ENCODE measurements around the gene INSIG2. TPM values are rescaled to one million over a fixed set of nuclear protein-coding genes. Genes with fewer than 3 reads are reported as not detected.

INSIG2 gene
- total RNA-seq, 1 donor from 2014 or later, result 28.1 TPM

- FAIRE-seq (no peak), DNase-seq (ENCODE audit: low spot score in 2 of 2) (no peak)
These were observed 35.4 kb downstream of the INSIG2 start for GRCh38 chr2:118123561-118124232.

- FAIRE-seq, result no peak
- DNase-seq (ENCODE audit: low spot score in 2 of 2), result no peak
These were observed 36.1 kb downstream of the INSIG2 start for GRCh38 chr2:118124288-118124891.

- no peak for FAIRE-seq
- DNase-seq (ENCODE audit: low spot score in 2 of 2), result no peak
These were observed 39.0 kb downstream of the INSIG2 start for GRCh38 chr2:118127250-118127649.

DNA sequence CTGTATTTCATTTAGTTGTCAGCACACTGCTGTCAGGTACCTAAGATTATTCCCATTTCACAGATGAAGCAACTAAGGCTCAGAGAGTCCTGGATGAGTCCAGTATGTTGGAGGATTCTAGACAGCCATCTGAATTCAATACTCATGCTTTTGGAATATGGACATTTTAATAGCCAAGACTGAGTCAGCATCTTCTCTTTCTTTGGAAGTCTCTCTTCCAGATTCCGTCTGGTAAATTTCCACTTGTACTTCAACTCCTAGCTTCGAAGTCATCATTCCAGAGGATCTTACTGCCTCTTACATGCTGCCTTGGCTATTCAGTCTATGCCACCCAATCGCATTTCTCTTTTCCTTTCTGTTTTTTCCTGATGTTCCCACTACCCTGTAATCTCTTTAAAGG is 40.6 kb downstream of the INSIG2 start:
- FAIRE-seq (no peak), DNase-seq (ENCODE audit: low spot score in 2 of 2) (no peak)

- FAIRE-seq (no peak), DNase-seq (ENCODE audit: low spot score in 2 of 2) (no peak)
These were observed 42.1 kb downstream of the INSIG2 start for GRCh38 chr2:118130385-118130784.

DNA sequence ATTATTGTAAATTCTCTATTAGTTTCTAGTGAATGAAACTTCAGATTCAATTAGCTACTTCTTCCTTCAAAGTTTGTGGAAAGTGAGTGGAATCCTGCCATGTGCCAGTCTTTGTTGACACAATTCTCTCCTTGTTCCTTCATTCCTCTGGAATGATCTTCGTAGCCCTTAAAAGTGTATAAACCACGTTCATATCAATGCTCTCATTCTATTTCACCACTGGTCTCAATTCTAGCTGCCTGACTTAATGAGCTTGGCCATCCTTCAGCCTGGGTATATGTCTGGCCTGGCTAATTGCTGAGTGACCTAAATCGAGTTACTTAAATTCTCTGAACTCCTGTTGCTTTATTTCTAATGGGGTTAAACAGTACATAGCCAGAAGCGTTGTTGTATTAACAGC is 43.5 kb downstream of the INSIG2 start:
- DNase-seq (ENCODE audit: low spot score in 2 of 2) (no peak), FAIRE-seq (no peak)

DNA sequence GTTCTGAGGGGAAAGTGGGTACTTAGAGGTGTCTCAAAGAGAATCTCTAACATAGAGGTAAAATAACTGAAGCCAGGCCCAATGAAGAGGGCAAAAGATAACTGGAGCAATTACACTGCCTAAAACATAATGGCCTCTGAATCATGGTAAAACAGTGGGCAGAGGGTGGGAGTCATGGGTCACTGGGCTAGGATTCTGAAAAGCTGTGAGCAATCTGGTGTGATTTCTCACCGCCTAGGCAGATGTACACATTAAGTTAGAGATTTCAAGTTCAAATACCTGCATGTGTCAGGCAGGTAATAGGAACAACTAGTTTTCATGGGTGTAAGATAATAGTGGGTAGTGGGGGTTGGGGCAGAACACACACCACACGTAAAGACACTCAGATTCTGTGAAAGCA is 45.6 kb downstream of the INSIG2 start:
- FAIRE-seq, result no peak

DNA sequence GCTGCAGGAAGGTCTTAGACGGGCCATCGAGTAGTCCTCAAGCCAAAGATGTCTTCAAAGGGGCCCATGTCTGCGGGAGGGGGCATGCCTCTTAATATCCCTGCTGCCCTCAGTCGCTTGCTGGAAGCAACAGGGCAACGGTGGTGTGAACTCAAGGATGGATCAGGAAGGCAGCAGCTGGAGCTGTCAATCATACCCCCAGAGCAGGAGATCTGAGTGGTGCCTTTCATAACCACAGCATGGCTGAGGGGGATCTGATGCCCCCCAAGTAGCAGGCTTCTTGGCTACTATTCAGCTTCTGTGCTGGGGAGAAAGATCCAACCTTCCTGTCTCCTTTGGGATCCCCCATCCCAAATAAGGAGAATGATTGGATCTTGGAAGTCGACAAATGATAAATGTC is 46.4 kb downstream of the INSIG2 start:
- FAIRE-seq (no peak), DNase-seq (ENCODE audit: low spot score in 2 of 2) (no peak)

More for the DNA sequence above, 45.6 kb downstream of the INSIG2 start:
- no peak for DNase-seq (ENCODE audit: low spot score in 2 of 2)

GRCh38 chr2:118145207-118145606 is 56.9 kb downstream of the INSIG2 start:
- DNase-seq (ENCODE audit: low spot score in 2 of 2) (no peak), FAIRE-seq (no peak)

- DNase-seq (ENCODE audit: low spot score in 2 of 2) (no peak), FAIRE-seq (no peak)
These were observed 57.5 kb downstream of the INSIG2 start for GRCh38 chr2:118145806-118146205.

DNA sequence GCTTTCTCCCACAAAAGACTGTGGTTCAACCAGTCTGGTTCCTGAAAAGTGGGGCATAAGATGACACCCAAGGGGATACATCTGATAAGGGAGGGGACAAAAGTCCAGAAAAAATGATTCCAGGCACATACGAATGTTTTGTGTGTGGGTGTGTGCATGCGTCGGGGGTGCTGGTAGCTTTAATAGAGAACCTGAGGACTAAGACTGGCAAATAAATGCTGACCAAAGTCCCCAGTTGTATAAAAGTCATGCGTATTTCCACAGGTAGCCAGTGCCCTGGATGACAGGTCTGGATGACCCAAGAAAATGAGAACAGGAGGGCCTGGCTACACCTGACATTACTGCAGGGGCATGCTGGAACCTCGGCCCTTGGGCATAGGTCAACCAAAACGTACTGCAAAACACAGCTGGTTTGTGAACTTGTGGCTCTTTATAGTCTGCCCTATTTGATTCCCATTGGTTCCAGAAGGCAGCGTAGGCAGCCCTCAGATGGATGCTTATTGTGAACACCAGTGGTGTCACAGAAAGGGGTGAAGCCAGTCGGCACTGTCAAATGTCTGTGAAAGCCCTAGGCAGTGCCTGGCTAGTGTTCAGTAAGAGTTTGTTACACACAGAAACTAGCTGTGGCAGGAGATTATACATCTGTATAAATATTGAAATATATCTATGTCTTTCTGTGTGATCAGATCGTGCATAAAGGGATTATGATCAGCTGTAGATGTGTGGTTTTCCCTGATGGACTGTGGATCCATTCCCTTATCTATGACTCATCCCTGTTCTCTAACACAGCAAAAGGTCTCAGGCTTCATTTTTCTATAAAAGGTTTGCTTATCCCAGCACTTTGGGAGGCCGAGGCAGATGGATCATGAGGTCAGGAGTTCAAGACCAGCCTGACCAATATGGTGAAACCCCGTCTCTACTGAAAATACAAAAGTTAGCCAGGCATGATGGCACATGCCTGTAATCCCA is 58.3 kb downstream of the INSIG2 start:
- DNase-seq (ENCODE audit: low spot score in 2 of 2), result no peak
- FAIRE-seq, result no peak

GRCh38 chr2:118148133-118148532 is 59.9 kb downstream of the INSIG2 start:
- DNase-seq (ENCODE audit: low spot score in 2 of 2), result no peak
- no peak for FAIRE-seq

DNA sequence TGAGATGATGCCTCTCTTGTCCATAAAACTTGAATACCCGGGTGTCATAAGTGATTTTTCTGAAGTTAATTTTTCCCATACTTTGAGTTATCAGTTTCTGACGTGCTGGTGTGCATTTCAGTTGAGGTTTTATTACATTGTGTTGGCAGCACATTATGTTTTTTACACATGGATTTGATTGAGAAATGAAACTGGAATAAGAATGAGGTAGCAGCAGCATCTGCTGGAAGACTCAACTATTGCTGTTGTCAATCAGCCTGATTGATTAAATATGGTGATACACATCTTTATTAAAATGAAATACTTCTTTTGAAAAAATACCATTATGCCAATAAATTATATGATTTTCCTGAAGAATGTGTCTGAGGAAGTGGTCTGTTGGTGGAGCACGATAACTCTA is 60.5 kb downstream of the INSIG2 start:
- DNase-seq (ENCODE audit: low spot score in 2 of 2), result no peak
- no peak for FAIRE-seq

- FAIRE-seq, result no peak
These were observed 62.0 kb downstream of the INSIG2 start for GRCh38 chr2:118150294-118150693.

DNA sequence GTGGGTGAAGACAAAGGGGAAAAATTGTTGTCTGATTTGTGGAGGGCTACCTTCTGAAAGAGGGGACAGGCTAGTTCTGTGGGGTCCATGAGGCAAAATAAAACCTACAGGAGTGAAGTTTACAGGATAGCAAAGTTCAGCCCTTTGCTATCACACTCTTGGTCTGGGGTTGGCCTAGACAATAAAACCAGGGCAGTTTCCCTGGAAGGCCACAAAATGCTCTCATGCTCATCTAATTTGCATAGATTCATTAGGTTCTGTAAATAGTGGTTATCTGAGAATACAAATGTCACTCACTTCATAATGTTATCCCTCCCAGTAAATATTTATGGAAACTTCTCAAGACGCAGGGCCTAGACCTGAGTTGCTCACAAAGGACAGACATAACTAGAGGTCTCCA is 63.6 kb downstream of the INSIG2 start:
- DNase-seq (ENCODE audit: low spot score in 2 of 2) (no peak), FAIRE-seq (no peak)

More at GRCh38 chr2:118150294-118150693, 62.0 kb downstream of the INSIG2 start:
- no peak for DNase-seq (ENCODE audit: low spot score in 2 of 2)

DNA sequence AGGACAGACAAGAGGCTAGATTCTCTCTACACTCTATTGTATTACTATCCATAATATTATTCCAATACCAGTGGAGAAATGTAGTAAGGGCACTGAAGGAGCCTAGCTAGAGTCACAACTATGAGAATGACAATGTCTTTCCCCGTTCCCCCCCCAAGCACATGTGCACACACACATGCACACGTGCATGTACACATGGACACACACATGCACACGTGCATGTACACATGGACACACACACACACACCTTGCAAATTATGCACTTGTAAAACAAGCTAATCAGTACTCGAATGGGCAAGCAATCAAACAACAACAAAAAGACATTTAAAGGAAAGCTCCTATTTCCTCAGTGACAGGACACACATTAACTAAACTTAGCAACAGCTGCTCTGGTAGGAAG is 65.2 kb downstream of the INSIG2 start:
- DNase-seq (ENCODE audit: low spot score in 2 of 2) (no peak), FAIRE-seq (no peak)

- DNase-seq (ENCODE audit: low spot score in 2 of 2), result no peak
- FAIRE-seq, result no peak
These were observed 65.9 kb downstream of the INSIG2 start for GRCh38 chr2:118154176-118154575.

Measured in frontal cortex (tissue), 4 donors.